DOHH2 (cell line): ENCODE data around the gene ZNF273.

ENCODE experiments used
- H3F3A ChIP-seq: fragments of 200-600 bp; sonication (generic), shearing (Covaris generic); 2 replicates; pipeline ENCODE4 v1.6.0; 2016; ENCODE audit warnings: antibody characterized with exemption, mild to moderate bottlenecking; ENCODE audit not compliant: control insufficient read depth, insufficient read depth
- H3K27ac ChIP-seq: fragments of 200-600 bp; sonication (generic); 2 replicates; pipeline ENCODE4 v1.5.1; 2014; ENCODE audit warnings: low read depth, mild to moderate bottlenecking, low read length, moderate library complexity
- H3K27me3 ChIP-seq: fragments of 200-600 bp; sonication (generic); 2 replicates; pipeline ENCODE4 v1.6.1; 2014; ENCODE audit warnings: mild to moderate bottlenecking, low read length, mixed read lengths; ENCODE audit not compliant: control insufficient read depth
- H3K36me3 ChIP-seq: fragments of 200-600 bp; sonication (generic); 2 replicates; pipeline ENCODE4 v1.6.1; 2014; ENCODE audit warnings: mild to moderate bottlenecking, low read length, moderate library complexity, mixed read lengths; ENCODE audit not compliant: control insufficient read depth
- H3K4me1 ChIP-seq: fragments of 200-600 bp; sonication (generic); 2 replicates; pipeline ENCODE4 v1.6.1; 2014; ENCODE audit warnings: mild to moderate bottlenecking, low read length, mixed read lengths; ENCODE audit not compliant: control insufficient read depth
- H3K4me2 ChIP-seq: fragments of 200-600 bp; sonication (generic); 2 replicates; pipeline ENCODE4 v1.6.0; 2014; ENCODE audit warnings: mild to moderate bottlenecking, low read length, moderate library complexity
- H3K4me3 ChIP-seq: fragments of 200-600 bp; sonication (generic); 2 replicates; pipeline ENCODE4 v1.5.1; 2014; ENCODE audit warnings: mild to moderate bottlenecking, low read length, mixed read lengths
- H3K79me2 ChIP-seq: fragments of 200-600 bp; sonication (generic); 2 replicates; pipeline ENCODE4 v1.6.1; 2014; ENCODE audit warnings: mild to moderate bottlenecking, low read length, mixed read lengths; ENCODE audit not compliant: control insufficient read depth
- H3K9me2 ChIP-seq: fragments of 200-600 bp; sonication (generic); replicated peaks from 2 replicates; pipeline ENCODE4 v1.6.1; 2014; ENCODE audit warnings: mild to moderate bottlenecking, low read length, mixed read lengths; ENCODE audit not compliant: control insufficient read depth
- H3K9me3 ChIP-seq: fragments of 200-600 bp; sonication (generic); 2 replicates; pipeline ENCODE4 v1.6.1; 2014; ENCODE audit warnings: antibody characterized with exemption, low read length, mixed read lengths; ENCODE audit not compliant: control insufficient read depth, insufficient read depth
- H4K20me1 ChIP-seq: fragments of 200-600 bp; sonication (generic); 2 replicates; pipeline ENCODE4 v1.6.0; 2014; ENCODE audit warnings: low read depth, mild to moderate bottlenecking, antibody characterized with exemption, low read length, moderate library complexity; ENCODE audit not compliant: control insufficient read depth, insufficient read depth
- EZH2phosphoT487 ChIP-seq: fragments of 200-600 bp; sonication (generic); IDR thresholded peaks from 2 replicates; pipeline ENCODE4 v1.6.1; 2017; ENCODE audit warnings: borderline replicate concordance, mild to moderate bottlenecking, antibody characterized with exemption, low read length, moderate library complexity, mixed read lengths
- TF ChIP-seq, protein P1 (sequence below): fragments of 200-600 bp; sonication (generic); IDR thresholded peaks from one replicate; pipeline ENCODE4 v1.5.1; 2014; ENCODE audit warnings: antibody characterized with exemption, mild to moderate bottlenecking, low read depth, low read length; ENCODE audit not compliant: poor library complexity, severe bottlenecking

The ZNF273 gene

DNA sequence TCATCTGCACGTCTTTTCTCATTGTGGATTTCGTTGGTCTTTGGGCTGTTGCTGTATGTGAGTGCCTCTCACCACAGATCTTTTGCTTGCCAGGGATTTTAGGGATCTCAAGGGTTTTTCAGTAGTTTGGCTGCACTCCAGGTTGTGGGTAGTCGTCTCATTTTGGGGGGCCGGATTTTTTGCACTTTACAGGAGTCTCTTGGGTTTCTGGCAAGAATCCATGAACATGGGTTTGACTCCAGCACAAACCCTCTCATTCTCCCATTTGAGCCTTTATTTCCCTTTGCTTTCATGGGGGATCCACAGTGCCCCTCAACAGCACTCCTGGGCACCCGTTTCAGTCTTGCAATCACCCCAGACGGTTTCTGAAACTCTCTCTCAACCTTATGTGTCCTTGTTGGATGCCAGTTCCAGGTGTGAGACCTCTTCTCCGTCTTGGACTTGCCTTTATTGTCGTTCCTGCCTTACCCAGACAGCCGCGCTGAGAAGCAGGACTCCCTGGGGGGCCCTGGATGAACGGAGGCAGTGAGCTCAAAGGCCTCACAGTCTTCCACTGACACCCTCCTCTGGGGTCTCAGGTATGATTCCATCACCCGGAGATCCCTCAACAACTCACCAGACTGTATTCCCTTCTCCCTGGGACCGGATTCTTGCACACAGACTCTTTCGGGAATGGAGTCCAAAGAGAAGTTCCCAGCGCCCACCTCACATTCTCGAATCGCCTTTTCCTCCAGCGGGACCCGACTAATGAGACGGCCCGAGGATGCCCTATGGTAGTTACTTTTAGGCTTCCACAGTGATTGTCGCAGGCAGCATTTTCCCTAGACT is 18.8 kb upstream of the ZNF273 start:
- no peak overlapping the region for H3K4me2 ChIP-seq
- peaks cover 10% of the 10 kb centered on the region for H3K4me1 ChIP-seq
- no peaks in the 10 kb centered on the region for H3K9me2 ChIP-seq
- 0 out of 2 replicates have a peak, but pooled peaks cover 2% of the 10 kb centered on the region for H3K27me3 ChIP-seq
- H3K36me3 ChIP-seq: no peaks in the 10 kb centered on the region
- no peaks in the 10 kb centered on the region for H3K79me2 ChIP-seq
- no peaks in the 10 kb centered on the region for H3F3A ChIP-seq
- peaks cover 37% of the 10 kb centered on the region; the same call in 1 of the 2 replicates for H3K9me3 ChIP-seq
- no peak overlapping the region for H3K27ac ChIP-seq
- H3K4me3 ChIP-seq: no peak overlapping the region
- no peak for TF ChIP-seq EZH2phosphoT487
- TF ChIP-seq, protein P1, sequence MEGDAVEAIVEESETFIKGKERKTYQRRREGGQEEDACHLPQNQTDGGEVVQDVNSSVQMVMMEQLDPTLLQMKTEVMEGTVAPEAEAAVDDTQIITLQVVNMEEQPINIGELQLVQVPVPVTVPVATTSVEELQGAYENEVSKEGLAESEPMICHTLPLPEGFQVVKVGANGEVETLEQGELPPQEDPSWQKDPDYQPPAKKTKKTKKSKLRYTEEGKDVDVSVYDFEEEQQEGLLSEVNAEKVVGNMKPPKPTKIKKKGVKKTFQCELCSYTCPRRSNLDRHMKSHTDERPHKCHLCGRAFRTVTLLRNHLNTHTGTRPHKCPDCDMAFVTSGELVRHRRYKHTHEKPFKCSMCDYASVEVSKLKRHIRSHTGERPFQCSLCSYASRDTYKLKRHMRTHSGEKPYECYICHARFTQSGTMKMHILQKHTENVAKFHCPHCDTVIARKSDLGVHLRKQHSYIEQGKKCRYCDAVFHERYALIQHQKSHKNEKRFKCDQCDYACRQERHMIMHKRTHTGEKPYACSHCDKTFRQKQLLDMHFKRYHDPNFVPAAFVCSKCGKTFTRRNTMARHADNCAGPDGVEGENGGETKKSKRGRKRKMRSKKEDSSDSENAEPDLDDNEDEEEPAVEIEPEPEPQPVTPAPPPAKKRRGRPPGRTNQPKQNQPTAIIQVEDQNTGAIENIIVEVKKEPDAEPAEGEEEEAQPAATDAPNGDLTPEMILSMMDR: no peak
- H4K20me1 ChIP-seq: no peaks in the 10 kb centered on the region

DNA sequence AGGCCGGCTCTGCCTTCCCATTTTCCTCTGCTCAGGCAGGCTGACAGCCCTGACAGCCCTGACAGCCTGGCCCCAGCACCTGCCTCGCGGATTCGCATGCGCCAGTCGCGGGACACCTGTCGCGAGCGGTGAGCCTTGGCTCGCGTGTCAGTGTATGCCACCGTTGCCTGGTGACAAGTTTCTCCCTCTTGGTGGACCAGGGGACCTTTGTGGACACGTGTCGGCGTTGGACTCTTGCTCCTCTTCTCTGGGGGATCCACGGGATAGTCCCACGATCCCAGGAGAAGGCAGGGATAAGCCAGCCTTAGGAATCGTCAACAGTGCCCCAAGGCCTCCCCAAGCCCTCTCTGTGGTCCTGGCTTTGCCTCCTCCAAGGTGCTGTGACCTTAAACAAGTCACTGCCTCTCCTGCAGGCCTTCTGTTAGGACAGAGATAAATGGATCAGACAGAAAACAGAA is 18.1 kb upstream of the ZNF273 start:
- Histone ChIP-seq H3F3A (no peaks in the 10 kb centered on the region), H3K79me2 (no peaks in the 10 kb centered on the region), H3K4me3 (no peak overlapping the region), H3K9me3 (peaks cover 37% of the 10 kb centered on the region; the same call in 1 of the 2 replicates), H4K20me1 (no peaks in the 10 kb centered on the region), H3K9me2 (no peaks in the 10 kb centered on the region), H3K4me2 (no peak overlapping the region), H3K27ac (no peak overlapping the region), H3K36me3 (no peaks in the 10 kb centered on the region), H3K27me3 (0 out of 2 replicates have a peak, but pooled peaks cover 2% of the 10 kb centered on the region), H3K4me1 (peaks cover 10% of the 10 kb centered on the region)
- no peak for TF ChIP-seq EZH2phosphoT487
- TF ChIP-seq, protein P1: no peak

DNA sequence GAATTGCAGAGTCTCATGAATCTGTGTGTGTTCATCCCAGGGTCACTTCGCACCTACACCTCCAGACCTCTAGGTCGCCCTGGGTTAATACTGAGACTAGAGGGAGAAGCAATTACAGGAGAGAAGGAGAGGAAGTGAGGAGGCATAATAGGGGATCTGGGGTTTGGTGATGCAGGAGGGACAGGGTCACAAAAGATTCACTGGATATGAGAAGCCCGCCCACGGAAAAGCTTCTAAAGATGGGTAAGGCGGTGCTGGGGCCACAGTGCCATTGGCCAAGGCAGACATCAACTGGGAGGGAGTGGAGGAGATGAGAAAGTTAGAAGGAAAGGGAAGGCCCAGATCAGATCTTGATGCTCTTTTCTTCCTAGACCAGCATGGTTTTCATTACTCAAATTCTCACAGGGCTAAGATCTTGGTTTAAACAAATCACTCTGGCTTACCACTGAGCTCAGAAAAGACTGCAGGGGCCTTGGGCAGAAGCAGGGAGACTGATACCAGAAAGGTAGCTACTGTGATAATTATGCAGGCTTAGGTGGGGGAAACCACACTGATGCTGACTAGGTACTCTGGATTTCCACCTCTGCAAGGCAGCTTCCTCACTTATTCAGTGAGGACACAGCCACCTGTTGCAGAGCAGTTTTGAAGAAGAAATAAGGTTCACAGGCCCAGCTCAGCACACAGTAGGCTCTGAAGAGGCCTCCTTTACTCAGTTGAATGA is 17.4 kb upstream of the ZNF273 start:
- Histone ChIP-seq H3K9me2 (no peaks in the 10 kb centered on the region), H3F3A (no peaks in the 10 kb centered on the region), H3K27me3 (0 out of 2 replicates have a peak, but pooled peaks cover 4% of the 10 kb centered on the region), H3K27ac (no peak overlapping the region), H3K4me3 (no peak overlapping the region), H3K4me1 (peaks cover 10% of the 10 kb centered on the region), H4K20me1 (no peaks in the 10 kb centered on the region), H3K79me2 (no peaks in the 10 kb centered on the region), H3K9me3 (peaks cover 37% of the 10 kb centered on the region; the same call in 1 of the 2 replicates), H3K4me2 (no peak overlapping the region), H3K36me3 (no peaks in the 10 kb centered on the region)
- TF ChIP-seq EZH2phosphoT487: no peak
- TF ChIP-seq, protein P1: no peak
